Measurements from ENCODE around the gene TGFBI.

The TGFBI gene

GRCh38 chr5:136094913-136095641 lies 66.3 kb downstream of the TGFBI start:
- DNase-seq: no peak

- no peak for DNase-seq
These were observed 69.4 kb downstream of the TGFBI start for GRCh38 chr5:136098176-136098575.

DNA sequence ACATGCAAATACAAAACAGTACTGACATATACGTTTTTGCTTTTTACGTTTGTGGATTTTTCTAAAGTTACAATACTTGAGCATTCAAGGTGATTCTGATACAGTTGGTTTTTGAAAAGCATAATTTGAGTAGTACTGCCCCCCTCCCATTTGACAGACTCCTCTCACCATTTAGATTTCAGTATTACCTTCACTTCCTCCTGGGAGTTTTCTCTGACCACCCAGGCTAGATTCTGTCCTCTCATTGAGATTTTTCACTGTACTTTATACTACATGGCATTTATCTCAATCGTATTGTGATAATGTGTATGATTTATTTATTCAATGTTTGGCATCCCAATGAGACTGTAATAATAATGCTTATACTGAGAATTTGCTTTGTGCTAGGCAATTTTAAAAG lies 71.1 kb downstream of the TGFBI start:
- DNase-seq: no peak

GRCh38 chr5:136101884-136102283 lies 73.1 kb downstream of the TGFBI start:
- no peak for DNase-seq

- DNase-seq: no peak
These were observed 74.3 kb downstream of the TGFBI start for GRCh38 chr5:136103118-136103517.

DNA sequence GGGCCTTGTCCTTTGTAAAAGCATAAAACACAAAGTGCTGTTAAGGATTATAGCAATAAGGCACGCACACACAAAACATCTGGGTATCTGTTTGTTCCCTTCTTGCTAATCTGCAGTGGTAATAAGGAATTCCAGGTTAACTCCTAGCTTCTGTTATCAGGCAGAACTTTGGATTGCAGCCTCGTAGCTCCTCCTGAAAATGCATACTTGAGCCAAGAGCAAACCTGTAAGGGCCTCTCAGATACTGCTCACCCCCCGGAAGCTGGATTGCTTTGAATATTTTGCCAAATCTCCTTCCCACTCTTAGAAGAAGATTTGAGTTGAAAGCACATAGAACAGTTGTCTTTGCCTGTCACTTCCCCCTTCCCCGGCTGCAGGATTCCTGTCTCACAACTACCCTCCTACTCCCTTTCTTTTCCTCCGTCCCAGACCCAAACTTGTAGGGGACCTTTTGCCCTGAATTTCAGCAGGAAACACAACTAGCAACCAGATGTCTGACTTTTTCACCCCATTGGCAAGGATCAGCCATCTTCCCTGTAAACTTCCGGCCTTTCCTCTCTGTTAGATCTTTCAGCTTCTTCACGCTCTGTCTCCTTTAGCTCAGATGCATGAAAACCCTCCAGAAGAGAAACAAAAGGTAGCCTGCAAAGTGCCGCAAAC lies 75.6 kb downstream of the TGFBI start:
- no peak for DNase-seq

GRCh38 chr5:136106351-136107031 lies 77.7 kb downstream of the TGFBI start:
- no peak for DNase-seq

- no peak for DNase-seq
These were observed 79.4 kb downstream of the TGFBI start for GRCh38 chr5:136108180-136108611.

DNA sequence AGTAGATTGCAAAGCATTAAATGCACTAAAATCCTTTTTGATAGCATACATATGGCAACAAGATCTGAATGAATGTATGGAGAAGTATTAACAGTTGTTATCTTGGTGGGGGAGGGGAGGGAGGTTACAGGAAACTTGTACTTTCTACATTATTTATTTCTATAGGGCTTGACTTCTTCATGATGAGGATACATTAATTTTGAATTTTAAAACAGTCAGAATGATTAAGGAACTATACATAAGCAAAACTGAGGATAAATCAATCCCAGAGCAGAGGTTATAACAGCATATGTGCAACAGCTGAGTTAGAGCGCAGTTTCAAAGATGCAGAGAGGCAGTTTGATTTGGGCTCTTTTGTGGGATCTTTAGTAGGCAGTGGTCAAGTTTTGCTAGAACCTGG lies 80.0 kb downstream of the TGFBI start:
- DNase-seq: no peak

- DNase-seq: no peak
These were observed 80.8 kb downstream of the TGFBI start for GRCh38 chr5:136109453-136110135.

Data from activated CD8-positive, alpha-beta memory T cell treated with anti-CD3 and anti-CD28 coated beads for 24 hours (primary cell).